HS-5 (cell line): Measurements from ENCODE around the gene EXT2.

Experiments used
- DNase-seq: peaks from one replicate; pipeline ENCODE4 v3.0.0-alpha.2; 2012; ENCODE audit warnings: low read depth

Gene EXT2

DNA sequence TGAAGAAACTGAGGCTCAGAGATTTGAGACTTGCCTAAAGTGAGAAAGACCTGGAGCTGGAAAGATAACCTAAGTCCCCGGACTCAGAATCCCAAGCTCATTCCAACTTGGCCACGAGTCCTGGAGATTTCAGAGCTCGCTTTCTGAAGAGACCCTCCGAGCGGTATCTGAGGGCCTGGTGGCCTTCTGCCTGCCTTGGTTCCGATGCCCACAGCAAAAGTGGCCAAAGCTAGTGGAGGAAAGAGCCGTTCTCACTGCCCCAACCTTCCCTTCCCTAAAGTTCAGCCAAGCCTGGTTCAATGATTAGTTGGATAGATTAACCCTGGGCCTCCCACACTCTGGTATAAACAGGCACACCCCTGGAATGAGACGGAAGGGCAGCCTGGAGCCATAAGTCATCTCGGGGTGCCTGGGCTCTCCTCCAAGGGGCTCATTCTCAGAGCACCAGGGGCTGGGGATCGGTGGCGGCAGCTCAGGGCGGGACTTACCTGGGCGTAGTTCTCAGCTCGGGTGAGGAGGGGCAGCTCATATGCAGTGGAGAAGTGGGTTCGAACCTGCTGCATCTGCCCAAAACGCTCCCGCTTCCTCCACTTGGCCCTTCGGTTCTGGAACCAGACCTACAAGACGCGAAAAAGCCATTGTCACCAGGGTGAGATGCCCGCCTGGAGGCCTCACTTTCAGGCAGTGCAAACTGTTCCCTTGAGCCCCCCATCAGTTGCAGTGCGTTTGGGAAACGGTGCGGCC, 171.7 kb downstream of the EXT2 start:
- DNase-seq: no peak

DNA sequence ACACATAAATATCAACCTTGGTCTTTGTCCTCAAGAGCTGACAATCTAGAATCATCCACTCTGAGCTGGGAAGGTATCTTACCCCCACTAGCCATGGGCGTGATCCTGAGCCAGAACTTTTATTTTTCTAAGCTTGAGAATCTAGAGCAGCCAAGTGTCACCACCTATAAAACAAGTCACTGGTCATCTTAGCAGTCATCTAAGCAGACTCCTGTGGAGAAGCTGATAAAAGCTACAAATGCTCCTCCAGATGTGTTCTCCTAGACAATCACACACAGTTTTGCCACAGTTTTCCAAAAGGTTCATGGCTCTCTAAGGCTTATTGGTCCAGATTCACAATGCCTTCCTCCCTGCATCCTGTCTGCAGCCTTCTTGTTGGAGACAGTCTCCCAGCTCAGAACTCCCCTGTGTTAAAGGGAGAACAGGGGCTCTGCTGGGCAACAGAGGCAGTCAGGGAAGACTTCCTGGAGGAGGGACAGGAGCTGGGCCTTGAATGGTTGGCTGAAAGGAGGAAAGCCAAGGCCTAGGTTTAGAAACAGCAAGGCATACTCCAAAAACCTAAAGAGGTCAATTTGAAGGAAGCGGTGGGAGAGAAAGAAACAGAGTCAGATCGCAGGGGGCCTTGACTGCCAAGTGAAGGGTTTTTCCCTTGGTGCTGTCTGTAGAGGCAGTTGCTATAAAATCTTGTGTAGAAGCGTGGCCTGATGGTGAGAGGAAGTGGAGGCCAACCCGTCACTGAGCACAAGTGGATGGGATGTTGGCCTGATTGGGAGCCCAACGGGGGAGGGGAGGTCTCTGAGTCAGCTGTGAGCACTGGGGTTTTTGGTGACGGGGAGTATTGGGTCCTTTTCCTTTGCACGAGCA, 172.5 kb downstream of the EXT2 start:
- no peak for DNase-seq

GRCh38 chr11:44268614-44269080, 173.2 kb downstream of the EXT2 start:
- DNase-seq: no peak

GRCh38 chr11:44269369-44270351, 174.2 kb downstream of the EXT2 start:
- DNase-seq: no peak

GRCh38 chr11:44270403-44271273, 175.2 kb downstream of the EXT2 start:
- DNase-seq: no peak

- no peak for DNase-seq
Observed at GRCh38 chr11:44271286-44271685, 175.8 kb downstream of the EXT2 start.

DNA sequence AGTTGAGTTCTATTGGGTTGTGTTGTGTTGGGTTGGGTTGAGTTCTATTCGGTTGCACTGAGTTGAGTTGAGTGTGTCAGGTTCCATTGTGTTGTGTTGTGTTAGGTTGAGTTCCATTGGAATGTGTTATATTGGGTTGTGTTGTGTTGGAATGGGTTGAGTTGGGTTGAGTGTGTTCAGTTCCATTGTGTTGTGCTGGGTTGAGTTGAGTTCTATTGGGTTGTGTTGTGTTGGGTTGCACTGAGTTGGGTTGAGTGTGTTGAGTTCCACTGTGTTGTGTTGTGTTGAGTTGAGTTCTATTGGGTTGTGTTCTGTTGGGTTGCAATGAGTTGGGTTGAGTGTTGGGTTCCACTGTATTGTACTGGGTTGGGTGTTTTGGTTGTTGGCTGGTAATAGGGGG, 178.9 kb downstream of the EXT2 start:
- DNase-seq: no peak

DNA sequence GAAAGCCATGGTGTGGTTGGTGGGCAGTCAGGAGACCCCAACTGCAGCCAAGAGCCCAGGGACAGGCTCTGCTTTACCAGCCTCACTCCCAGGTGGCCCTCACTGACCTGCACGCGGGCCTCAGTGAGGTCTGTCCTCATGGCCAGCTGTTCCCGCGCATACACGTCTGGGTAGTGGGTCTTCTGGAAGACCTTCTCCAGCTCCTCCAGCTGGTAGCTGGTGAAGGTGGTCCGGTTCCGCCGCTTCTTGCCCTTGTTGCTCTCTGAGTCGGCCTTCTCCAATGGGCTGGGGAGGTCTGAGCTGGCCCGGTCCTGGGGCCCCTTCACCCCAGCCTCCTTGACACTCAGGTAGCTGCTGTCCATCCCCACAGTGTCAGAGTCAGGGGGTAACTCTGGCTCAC, 179.8 kb downstream of the EXT2 start:
- DNase-seq: no peak

- no peak for DNase-seq
Observed at GRCh38 chr11:44275961-44276550, 180.6 kb downstream of the EXT2 start.

DNA sequence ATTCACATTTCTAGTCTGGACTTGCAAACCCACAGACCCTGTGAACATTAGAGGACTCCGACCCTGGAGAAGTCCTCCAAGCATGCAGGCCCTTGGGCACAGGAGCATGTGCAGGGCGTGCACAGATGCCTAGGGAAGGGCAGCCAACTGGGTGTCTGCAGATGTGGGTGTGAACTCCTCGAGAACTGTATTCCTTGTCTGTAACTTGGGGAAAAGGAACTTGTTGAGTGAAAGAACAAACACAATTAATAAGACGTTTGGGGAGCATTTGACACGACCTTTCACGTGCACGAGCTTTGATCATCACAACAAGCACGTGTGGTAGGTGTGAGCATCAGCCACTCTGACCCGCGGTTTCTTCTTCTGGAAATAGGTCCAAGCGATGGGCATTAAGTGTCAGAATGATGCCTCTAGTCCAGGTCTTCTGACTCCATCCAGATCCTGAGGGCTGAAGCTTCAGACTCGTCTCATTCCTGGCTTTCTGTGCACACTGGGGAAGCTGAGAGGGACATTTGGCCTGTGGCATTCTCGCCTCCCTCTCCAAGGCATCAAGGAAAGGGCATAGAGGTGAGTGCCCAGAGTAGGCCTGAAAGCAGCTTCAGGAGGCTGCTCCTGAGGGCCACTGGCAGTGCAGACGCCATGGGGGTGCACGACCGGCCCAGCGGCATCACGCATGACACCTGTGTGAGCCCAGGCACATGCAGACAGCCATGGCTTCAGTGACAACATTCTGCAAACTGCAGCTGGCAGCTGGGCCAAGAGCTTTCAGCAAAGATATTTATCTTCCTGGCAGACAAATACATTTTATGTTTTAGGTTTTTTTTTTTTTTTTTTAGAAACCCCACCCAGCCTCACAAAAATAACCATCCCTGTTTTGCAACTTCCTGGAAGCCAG, 182.0 kb downstream of the EXT2 start:
- no peak for DNase-seq

DNA sequence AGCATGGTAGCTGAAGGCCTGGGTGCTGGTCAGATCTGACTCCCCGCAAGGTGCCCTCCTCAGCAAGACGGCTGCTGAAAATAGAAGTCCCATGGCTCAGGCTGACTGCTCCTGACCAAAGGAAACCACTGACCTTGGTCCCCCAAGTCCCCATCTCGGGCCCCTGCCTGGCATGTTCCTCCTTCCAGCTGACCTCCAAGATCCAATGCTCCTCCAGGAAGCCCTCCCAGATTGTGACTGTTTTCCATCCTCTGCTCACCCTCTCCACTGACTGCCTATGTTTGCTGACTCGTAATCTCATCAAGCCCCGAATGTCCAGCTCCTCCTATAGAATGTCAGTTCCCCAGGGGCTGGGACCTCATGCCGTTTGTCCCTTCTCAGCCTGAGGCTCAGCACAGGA, 184.0 kb downstream of the EXT2 start:
- no peak for DNase-seq

DNA sequence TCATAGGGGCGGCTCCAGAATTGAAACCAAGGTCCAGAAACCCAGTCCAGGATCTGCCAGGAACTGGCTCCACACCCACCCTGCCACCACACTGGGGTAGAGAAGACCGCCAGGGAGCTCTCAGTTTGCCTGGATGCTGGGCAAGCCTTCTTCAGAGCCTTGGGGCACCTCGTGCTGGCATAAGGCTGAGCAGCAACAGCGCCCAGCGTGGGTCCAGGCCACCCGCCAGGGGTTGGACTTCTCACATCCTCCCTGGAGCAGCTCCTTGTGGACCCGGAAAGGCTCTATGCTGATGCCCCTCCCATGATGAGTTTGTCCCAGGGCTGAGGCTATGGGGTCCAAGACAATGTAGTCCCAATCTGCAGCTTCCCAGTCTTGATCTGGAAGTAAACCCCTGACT, 184.8 kb downstream of the EXT2 start:
- DNase-seq: no peak

DNA sequence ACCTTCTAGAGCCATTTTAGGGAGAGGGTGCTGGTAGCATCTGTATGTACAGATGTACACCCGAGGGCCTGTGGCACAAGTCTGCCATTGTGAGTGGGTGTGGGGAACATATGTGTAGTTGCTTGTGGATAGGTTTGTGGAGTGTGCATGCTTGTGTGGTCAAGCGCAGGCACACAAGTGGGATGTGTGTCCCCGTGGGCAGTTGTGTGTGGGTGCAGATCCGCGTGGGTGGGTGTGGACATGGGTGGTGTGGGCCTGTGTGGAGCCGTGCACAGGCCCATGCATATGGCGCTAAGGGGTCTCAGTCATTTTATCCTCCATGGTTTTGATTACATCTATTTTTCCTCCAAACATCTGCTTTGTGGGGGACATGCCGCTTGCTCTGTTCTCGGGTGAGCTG, 185.7 kb downstream of the EXT2 start:
- no peak for DNase-seq

- no peak for DNase-seq
Observed at GRCh38 chr11:44282620-44283019, 187.1 kb downstream of the EXT2 start.

DNA sequence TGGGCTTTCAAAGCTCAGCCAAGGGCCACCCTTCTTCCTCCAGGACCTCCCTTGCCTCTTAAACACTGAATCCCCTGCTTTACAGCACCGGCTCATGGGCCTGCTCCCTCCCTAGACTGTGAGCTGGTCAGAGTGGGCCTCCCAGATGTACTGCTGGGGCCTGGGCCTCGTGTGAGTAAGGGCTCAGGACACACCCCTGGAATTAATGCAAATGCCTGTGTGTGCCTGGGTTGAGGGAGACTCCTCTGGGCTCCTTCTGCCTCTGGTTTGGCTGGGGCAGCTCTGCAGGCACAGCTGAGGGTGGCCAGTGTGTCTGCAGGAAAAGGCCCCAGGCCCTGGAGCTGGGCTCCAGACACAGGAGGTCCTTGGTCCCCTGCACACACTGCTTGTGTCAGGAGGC, 190.3 kb downstream of the EXT2 start:
- no peak for DNase-seq

DNA sequence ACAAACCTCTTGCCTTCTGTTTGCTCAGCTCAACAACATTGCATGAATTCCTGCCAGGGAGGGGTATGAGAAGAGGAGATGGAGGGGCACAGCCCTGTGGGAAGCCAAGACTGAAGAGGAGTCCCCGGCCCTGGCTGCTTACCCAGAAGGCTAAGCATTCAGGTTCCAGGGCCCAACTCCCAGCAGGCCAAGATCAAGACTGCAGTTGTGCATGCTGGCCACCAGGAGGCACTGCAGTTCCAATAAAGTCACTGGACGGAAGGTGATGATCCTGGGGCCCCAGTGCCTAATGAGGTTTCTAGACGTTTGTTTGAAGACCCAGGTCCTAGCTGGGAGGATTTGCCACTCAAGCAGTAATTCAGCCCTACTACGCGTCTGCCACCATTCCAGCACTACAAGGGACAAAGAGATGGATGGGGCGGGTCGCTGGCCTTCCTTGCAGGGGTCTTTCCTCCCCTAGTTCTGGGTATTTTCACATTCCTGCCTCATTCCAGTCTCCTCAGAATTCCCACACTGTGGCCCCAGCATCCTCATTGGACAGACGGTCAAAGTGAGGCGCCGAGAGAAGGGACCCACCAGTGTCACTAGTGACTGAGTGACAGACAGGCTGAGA, 190.9 kb downstream of the EXT2 start:
- DNase-seq: no peak

DNA sequence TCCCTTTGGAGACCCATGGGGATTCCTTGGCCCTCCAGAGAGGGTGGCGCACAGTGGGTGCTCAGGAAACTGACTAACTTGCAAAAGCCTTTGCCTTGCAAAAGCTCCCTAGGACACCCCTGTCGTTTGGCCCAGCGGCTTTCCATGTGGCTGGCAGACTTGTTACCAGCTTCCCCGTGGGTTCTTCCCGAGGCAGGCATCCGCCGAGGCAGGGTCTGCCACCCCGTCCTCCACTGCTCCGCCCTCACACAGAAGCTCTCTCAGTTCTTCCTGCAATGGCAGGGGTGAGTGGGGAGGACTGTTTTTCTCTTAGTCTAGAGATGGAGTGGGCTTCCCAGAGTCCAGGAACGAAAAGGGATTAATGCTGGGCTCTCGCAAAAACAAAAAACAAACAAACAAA, 191.4 kb downstream of the EXT2 start:
- no peak for DNase-seq

GRCh38 chr11:44288133-44288526, 192.7 kb downstream of the EXT2 start:
- no peak for DNase-seq

DNA sequence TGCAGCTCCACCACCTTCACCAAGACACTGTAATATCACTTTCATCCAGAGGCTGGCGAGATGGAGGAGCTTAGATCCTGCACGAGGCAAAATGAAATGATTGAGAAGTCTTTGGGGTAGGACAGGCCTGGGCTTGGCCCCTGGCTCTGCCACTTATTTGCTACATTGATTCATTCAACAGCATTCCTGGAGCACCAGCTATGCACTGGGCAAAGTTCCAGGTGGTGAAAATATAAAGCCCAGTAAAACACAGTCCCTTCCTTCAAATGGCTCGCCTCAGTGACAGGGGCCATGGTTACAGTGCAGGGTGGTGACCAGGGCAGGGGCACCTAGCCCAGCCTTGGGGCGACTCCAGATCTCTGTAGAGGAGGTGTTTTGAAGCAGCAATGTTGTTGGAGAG, 194.7 kb downstream of the EXT2 start:
- no peak for DNase-seq
